Measurements from ENCODE around the gene SLC3A2.

GRCh38 chr11:62908468-62909072, 27.9 kb downstream of the SLC3A2 start:
- TF ChIP-seq, protein P1, sequence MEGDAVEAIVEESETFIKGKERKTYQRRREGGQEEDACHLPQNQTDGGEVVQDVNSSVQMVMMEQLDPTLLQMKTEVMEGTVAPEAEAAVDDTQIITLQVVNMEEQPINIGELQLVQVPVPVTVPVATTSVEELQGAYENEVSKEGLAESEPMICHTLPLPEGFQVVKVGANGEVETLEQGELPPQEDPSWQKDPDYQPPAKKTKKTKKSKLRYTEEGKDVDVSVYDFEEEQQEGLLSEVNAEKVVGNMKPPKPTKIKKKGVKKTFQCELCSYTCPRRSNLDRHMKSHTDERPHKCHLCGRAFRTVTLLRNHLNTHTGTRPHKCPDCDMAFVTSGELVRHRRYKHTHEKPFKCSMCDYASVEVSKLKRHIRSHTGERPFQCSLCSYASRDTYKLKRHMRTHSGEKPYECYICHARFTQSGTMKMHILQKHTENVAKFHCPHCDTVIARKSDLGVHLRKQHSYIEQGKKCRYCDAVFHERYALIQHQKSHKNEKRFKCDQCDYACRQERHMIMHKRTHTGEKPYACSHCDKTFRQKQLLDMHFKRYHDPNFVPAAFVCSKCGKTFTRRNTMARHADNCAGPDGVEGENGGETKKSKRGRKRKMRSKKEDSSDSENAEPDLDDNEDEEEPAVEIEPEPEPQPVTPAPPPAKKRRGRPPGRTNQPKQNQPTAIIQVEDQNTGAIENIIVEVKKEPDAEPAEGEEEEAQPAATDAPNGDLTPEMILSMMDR (IDR thresholded peaks at IDR 0.05): no peak
- no peak for TF ChIP-seq POLR2A (IDR thresholded peaks at IDR 0.05)
